A673 (cell line): ENCODE measurements around the gene GNL3. TPM values are rescaled to one million over a fixed set of nuclear protein-coding genes. Genes with fewer than 3 reads are reported as not detected.

ENCODE experiments used
- BruUV-seq: library from RNA; stranded (reverse); fragments of 400-500 nt; replicated peaks from 2 replicates; lab custom pipeline; 2021; lab: Mats Ljungman, UMichigan
- CTCF ChIA-PET: fragments of 300-600 bp; sonication (Branson Sonifier 250); formaldehyde crosslinking; loops from one replicate; lab custom pipeline; 2022; ENCODE audit warnings: antibody characterized with exemption; lab: Charles Lee
- POLR2A ChIA-PET: fragments of 300-600 bp; sonication (Branson Sonifier 250); formaldehyde crosslinking; loops from one replicate; lab custom pipeline; 2022; ENCODE audit warnings: antibody characterized with exemption; ENCODE audit not compliant: low non-redundant PET; lab: Charles Lee
- DNase-seq: peaks from one replicate; pipeline ENCODE4 v3.0.0-alpha.2; 2015; ENCODE audit warnings: low spot score
- H3K27ac ChIP-seq: fragments of 200-600 bp; sonication (generic); 2 replicates; pipeline ENCODE4 v1.5.1; 2016; ENCODE audit warnings: mixed run types, low read depth, mild to moderate bottlenecking, mixed read lengths, antibody characterized with exemption, low read length; ENCODE audit not compliant: poor library complexity, severe bottlenecking
- H3K27me3 ChIP-seq: fragments of 200-600 bp; sonication (generic); replicated peaks from 2 replicates; pipeline ENCODE4 v1.6.1; 2017; ENCODE audit warnings: mixed run types, low read depth, mild to moderate bottlenecking, mixed read lengths, antibody characterized with exemption, low read length; ENCODE audit not compliant: insufficient read depth, poor library complexity
- H3K36me3 ChIP-seq: fragments of 200-600 bp; sonication (generic); 2 replicates; pipeline ENCODE4 v1.6.1; 2016; ENCODE audit warnings: mixed run types, mild to moderate bottlenecking, mixed read lengths, antibody characterized with exemption, low read length; ENCODE audit not compliant: insufficient read depth, poor library complexity, severe bottlenecking
- H3K4me1 ChIP-seq: fragments of 200-600 bp; sonication (generic); 2 replicates; pipeline ENCODE4 v1.6.1; 2017; ENCODE audit warnings: mixed run types, mild to moderate bottlenecking, mixed read lengths, antibody characterized with exemption, low read length; ENCODE audit not compliant: insufficient read depth, poor library complexity, severe bottlenecking
- H3K4me3 ChIP-seq: fragments of 200-600 bp; sonication (generic); 2 replicates; pipeline ENCODE4 v1.5.1; 2016; ENCODE audit warnings: low read depth, mixed run types, mild to moderate bottlenecking, mixed read lengths, low read length; ENCODE audit not compliant: poor library complexity, severe bottlenecking
- H3K9me3 ChIP-seq: fragments of 200-600 bp; sonication (generic); 2 replicates; pipeline ENCODE4 v1.6.1; 2016; ENCODE audit warnings: mixed run types, low read depth, mild to moderate bottlenecking, mixed read lengths, antibody characterized with exemption, low read length; ENCODE audit not compliant: poor library complexity, severe bottlenecking
- CTCF ChIP-seq: fragments of 300-800, 200-600 bp; sonication (generic); conservative IDR thresholded peaks from 2 replicates; pipeline ENCODE4 v1.5.1; 2017; ENCODE audit warnings: low read depth, mild to moderate bottlenecking, antibody characterized with exemption, low read length, moderate library complexity, mixed read lengths
- EZH2 ChIP-seq: fragments of 200-600 bp; sonication (generic); IDR thresholded peaks from 2 replicates; pipeline ENCODE4 v1.6.1; 2017; ENCODE audit warnings: borderline replicate concordance, low read depth, mild to moderate bottlenecking, mixed read lengths, antibody characterized with exemption, low read length; ENCODE audit not compliant: poor library complexity, severe bottlenecking
- intact Hi-C: fragments of 100-400 bp; cut with micrococcal nuclease; formaldehyde crosslinking; loops from one replicate; pipeline ENCODE4 v1.10.0; 2022; ENCODE audit not compliant: unreplicated experiment
- total RNA-seq: library from RNA; stranded (reverse); gene quantifications from 2 replicates; pipeline ENCODE4 v1.2.3, GENCODE V29; 2021

The GNL3 gene
- total RNA-seq, 1 experiment from 2014 or later: 110 TPM

- H3K4me1 ChIP-seq: peaks cover 7% of the 10 kb centered on the region
- POLR2A ChIA-PET: interaction anchor here (0.6 kb wide), 1 partner anchor 398 kb away, joined by 7 read pairs; no protein-coding TSS in a partner anchor
- H3K36me3 ChIP-seq: peaks cover 27% of the 10 kb centered on the region
- intact Hi-C loops: no loop called here
- H3K27me3 ChIP-seq: no peaks in the 10 kb centered on the region
- CTCF ChIA-PET: no interaction called here
- no peaks in the 10 kb centered on the region for H3K9me3 ChIP-seq
- no TSS peak for BruUV-seq
- H3K27ac ChIP-seq: peak overlapping the region; percentile 68
- TF ChIP-seq CTCF (no peak), EZH2 (no peak)
- no peak overlapping the region for H3K4me3 ChIP-seq
- DNase-seq: no peak
These were observed 7.3 kb upstream of the GNL3 start for GRCh38 chr3:52678265-52679198.

DNA sequence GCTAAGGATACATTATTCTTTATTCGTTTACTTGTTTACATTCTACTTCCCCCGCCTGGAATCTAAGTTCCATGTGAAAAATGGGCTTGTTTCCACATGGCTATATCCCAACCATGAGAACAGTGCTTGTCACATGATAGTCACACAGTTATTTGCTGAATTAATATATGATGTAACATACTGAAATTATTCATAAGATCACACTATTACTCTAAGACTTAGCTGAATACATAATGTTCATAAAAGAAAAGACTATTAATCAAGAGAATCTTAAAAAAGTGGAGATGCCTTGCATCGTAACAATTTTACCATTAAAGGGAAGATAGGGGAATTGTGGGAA, 6.7 kb upstream of the GNL3 start:
- H3K9me3 ChIP-seq: no peaks in the 10 kb centered on the region
- no peak overlapping the region for H3K4me3 ChIP-seq
- DNase-seq: peak; percentile 1
- POLR2A ChIA-PET: no interaction called here
- H3K27ac ChIP-seq: peak overlapping the region; percentile 68
- peaks cover 27% of the 10 kb centered on the region for H3K36me3 ChIP-seq
- intact Hi-C loops: no loop called here
- peaks cover 7% of the 10 kb centered on the region for H3K4me1 ChIP-seq
- H3K27me3 ChIP-seq: no peaks in the 10 kb centered on the region
- TF ChIP-seq EZH2: no peak
- TF ChIP-seq CTCF: no peak
- no TSS peak for BruUV-seq
- CTCF ChIA-PET: no interaction called here

DNA sequence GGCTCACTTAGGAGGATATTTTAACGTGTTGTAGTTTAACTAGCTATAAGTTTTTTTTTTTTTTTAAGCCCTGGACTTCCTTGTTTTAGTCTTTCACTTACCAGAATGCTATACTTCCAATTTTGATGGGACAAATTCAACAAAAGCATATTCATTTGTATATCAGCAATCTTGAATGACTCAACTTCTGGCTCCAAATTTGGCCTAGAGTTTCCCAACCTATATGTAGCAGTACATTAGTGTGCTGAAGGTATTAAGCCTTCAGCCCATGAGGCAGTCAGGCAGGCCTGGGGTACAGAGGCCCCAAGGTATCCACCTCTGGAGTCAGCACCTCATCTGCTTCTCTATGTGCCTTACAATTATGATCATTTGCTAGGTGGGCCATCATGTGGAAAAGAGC, 6.0 kb upstream of the GNL3 start:
- intact Hi-C loops: no loop called here
- Histone ChIP-seq H3K9me3 (no peaks in the 10 kb centered on the region), H3K4me3 (no peak overlapping the region), H3K27me3 (no peaks in the 10 kb centered on the region), H3K27ac (peak overlapping the region; percentile 68), H3K36me3 (peaks cover 26% of the 10 kb centered on the region), H3K4me1 (peaks cover 7% of the 10 kb centered on the region)
- no peak for DNase-seq
- CTCF ChIA-PET: no interaction called here
- no peak for TF ChIP-seq CTCF
- TF ChIP-seq EZH2: no peak
- POLR2A ChIA-PET: no interaction called here
- BruUV-seq: no TSS peak
